PFSK-1 (cell line): Measurements from ENCODE around the gene TSC1.

Experiments used
- POLR2AphosphoS5 ChIP-seq: IDR thresholded peaks from 2 replicates; pipeline ENCODE4 v1.6.1; 2012; ENCODE audit warnings: low read depth, mild to moderate bottlenecking, control low read depth, low read length, moderate library complexity
- SIN3A ChIP-seq: IDR thresholded peaks from 2 replicates; pipeline ENCODE4 v1.6.1; 2012; ENCODE audit warnings: mild to moderate bottlenecking, low read length, moderate library complexity, borderline replicate concordance; ENCODE audit not compliant: insufficient read depth
- TAF1 ChIP-seq: IDR thresholded peaks from 2 replicates; pipeline ENCODE4 v1.6.1; 2012; ENCODE audit warnings: low read length, control low read depth, borderline replicate concordance; ENCODE audit not compliant: insufficient read depth
- TF ChIP-seq, protein P1 (sequence below), 2 experiments: IDR thresholded peaks; 2 replicates each; pipeline versions ENCODE4 v1.6.1 to v1.8.0; 2011 to 2012; ENCODE audit warnings: low read depth in 2 of 2, low read length in 2 of 2, control low read depth in 1 of 2, inconsistent platforms in 1 of 2, mild to moderate bottlenecking in 1 of 2, moderate library complexity in 1 of 2; ENCODE audit not compliant: insufficient read depth in 1 of 2

DNA sequence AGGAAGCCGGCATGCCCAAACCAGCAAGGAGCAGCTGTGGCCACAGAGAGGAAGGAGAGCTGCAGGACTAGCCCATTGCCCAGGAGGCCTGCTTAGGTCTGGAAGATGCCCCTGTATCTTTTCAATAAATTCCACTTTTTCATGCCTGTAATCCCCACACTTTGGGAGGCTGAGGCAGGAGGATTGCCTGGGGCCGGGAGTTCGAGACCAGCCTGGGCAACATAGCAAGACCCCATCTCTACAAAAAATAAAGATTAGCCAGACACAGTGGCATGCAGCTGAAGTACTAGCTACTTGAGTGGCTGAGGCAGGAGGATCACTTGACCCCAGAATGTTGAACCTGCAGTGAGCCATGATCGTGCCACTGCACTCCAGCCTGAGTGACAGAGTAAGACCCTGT, 5.3 kb upstream of the TSC1 start:
- TF ChIP-seq POLR2AphosphoS5 (no peak), SIN3A (no peak), TAF1 (no peak)
- TF ChIP-seq, protein P1, sequence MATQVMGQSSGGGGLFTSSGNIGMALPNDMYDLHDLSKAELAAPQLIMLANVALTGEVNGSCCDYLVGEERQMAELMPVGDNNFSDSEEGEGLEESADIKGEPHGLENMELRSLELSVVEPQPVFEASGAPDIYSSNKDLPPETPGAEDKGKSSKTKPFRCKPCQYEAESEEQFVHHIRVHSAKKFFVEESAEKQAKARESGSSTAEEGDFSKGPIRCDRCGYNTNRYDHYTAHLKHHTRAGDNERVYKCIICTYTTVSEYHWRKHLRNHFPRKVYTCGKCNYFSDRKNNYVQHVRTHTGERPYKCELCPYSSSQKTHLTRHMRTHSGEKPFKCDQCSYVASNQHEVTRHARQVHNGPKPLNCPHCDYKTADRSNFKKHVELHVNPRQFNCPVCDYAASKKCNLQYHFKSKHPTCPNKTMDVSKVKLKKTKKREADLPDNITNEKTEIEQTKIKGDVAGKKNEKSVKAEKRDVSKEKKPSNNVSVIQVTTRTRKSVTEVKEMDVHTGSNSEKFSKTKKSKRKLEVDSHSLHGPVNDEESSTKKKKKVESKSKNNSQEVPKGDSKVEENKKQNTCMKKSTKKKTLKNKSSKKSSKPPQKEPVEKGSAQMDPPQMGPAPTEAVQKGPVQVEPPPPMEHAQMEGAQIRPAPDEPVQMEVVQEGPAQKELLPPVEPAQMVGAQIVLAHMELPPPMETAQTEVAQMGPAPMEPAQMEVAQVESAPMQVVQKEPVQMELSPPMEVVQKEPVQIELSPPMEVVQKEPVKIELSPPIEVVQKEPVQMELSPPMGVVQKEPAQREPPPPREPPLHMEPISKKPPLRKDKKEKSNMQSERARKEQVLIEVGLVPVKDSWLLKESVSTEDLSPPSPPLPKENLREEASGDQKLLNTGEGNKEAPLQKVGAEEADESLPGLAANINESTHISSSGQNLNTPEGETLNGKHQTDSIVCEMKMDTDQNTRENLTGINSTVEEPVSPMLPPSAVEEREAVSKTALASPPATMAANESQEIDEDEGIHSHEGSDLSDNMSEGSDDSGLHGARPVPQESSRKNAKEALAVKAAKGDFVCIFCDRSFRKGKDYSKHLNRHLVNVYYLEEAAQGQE (IDR thresholded peaks at IDR 0.05; ENCODE audit: insufficient read depth in 1 of 2, low read depth in 2 of 2, low read length in 2 of 2): no peak
